Ishikawa (cell line): Measurements from ENCODE around the gene TBC1D9.

Source experiments
- CEBPB ChIP-seq: IDR thresholded peaks from 2 replicates; pipeline ENCODE4 v1.6.1; 2012
- CREB1 ChIP-seq: IDR thresholded peaks from 2 replicates; pipeline ENCODE4 v1.6.1; 2012; ENCODE audit warnings: low read depth
- EGR1 ChIP-seq: IDR thresholded peaks from 2 replicates; pipeline ENCODE4 v1.6.1; 2012
- EP300 ChIP-seq: IDR thresholded peaks from 2 replicates; pipeline ENCODE4 v1.6.1; 2012; ENCODE audit warnings: borderline replicate concordance
- FOXM1 ChIP-seq: IDR thresholded peaks from 2 replicates; pipeline ENCODE4 v1.6.1; 2012; ENCODE audit warnings: low read depth, borderline replicate concordance
- NFIC ChIP-seq: IDR thresholded peaks from 2 replicates; pipeline ENCODE4 v1.6.1; 2012
- RAD21 ChIP-seq: IDR thresholded peaks from 2 replicates; pipeline ENCODE4 v1.6.1; 2012; ENCODE audit warnings: low read depth
- TAF1 ChIP-seq: IDR thresholded peaks from 2 replicates; pipeline ENCODE4 v1.6.1; 2012; ENCODE audit warnings: low read depth, mild to moderate bottlenecking
- TCF12 ChIP-seq: IDR thresholded peaks from 2 replicates; pipeline ENCODE4 v1.6.1; 2012; ENCODE audit warnings: low read depth
- TEAD4 ChIP-seq: IDR thresholded peaks from 2 replicates; pipeline ENCODE4 v1.6.1; 2012
- YY1 ChIP-seq: IDR thresholded peaks from 2 replicates; pipeline ENCODE4 v1.6.1; 2012; ENCODE audit warnings: low read depth
- ZBTB7A ChIP-seq: IDR thresholded peaks from 2 replicates; pipeline ENCODE4 v1.6.1; 2012; ENCODE audit warnings: low read depth
- TF ChIP-seq, protein P1 (sequence below): IDR thresholded peaks from 2 replicates; pipeline ENCODE4 v1.6.1; 2012
- TF ChIP-seq, protein P2 (sequence below): IDR thresholded peaks from 2 replicates; pipeline ENCODE4 v1.6.1; 2012
- TF ChIP-seq, protein P3 (sequence below): IDR thresholded peaks from 2 replicates; pipeline ENCODE4 v1.6.1; 2012; ENCODE audit warnings: low read depth, mild to moderate bottlenecking

TBC1D9 gene

DNA sequence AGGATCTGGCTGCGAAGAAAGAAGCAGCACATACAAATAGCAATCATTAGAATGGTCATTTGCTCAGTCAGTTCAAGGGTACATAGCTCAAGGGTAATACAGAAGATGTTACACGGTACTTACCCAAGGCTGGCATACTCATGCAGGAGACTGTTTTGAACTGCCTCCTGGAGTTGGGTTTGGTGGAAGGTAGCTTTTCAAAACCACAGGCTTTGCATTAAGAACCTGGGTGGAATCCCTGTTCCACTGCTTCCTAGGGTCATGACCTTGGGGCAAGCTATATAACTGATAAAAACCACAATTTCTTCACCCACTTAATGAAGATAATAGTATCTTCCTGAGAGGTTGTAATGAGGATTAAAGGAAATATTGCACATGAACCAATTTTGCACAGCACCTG lies 36.5 kb downstream of the TBC1D9 start:
- TF ChIP-seq, protein P1, sequence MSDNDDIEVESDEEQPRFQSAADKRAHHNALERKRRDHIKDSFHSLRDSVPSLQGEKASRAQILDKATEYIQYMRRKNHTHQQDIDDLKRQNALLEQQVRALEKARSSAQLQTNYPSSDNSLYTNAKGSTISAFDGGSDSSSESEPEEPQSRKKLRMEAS, result no peak
- TF ChIP-seq TCF12 (no peak), YY1 (no peak), CREB1 (no peak)

DNA sequence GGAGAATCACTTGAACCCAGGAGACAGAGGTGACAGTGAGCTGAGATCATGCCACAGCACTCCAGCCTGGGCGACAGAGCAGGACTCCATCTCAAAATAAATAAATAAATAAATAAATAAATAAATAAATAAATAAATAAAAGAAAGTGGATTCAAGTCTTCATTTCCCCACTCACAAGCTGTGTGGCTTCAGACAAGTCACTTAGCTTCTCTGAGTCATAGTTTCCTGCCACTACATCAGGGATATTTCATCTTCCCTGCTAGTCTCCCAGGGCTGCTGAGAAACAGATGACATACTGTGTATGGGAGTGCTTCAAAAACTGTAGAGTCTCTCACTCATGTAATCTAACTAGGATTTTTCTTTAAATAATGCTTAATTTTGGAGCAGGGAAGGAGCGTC lies 37.2 kb downstream of the TBC1D9 start:
- TF ChIP-seq EGR1 (no peak), TCF12 (no peak), YY1 (no peak), TAF1 (no peak), CEBPB (no peak), ZBTB7A (no peak), EP300 (no peak)
- TF ChIP-seq, protein P2, sequence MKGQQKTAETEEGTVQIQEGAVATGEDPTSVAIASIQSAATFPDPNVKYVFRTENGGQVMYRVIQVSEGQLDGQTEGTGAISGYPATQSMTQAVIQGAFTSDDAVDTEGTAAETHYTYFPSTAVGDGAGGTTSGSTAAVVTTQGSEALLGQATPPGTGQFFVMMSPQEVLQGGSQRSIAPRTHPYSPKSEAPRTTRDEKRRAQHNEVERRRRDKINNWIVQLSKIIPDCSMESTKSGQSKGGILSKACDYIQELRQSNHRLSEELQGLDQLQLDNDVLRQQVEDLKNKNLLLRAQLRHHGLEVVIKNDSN, result no peak

DNA sequence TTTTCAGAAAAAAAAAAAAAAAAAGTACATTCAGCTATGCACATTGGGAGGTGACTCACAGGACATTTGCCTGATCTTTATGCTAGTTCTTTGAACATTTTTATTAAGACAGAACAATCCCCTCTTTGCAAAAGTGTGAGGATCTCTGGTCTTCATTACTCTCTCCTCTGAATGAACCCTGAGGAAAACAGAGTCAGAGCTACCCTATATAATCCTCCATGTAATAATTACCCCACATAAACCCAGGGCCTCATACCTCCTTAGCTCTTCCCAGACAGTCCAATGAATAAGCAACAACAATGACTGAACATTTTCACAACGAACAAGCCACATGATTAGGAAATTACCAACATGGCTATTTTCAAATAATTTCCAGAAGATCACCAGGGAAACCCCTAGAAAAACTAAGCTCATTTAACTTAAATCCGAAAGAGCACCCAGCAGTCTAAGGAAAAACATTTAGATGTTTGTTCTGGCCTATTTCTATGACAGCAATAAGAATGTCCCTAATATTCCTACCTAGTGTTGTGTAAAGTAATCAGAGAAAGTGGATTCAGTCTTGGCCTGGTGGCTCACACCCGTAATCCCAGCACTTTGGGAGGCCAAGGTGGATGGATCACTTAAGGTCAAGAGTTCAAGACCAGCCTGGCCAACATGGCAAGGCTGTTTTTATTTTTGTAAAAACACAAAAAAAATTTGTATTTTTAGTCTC lies 37.8 kb downstream of the TBC1D9 start:
- TF ChIP-seq, protein P3, sequence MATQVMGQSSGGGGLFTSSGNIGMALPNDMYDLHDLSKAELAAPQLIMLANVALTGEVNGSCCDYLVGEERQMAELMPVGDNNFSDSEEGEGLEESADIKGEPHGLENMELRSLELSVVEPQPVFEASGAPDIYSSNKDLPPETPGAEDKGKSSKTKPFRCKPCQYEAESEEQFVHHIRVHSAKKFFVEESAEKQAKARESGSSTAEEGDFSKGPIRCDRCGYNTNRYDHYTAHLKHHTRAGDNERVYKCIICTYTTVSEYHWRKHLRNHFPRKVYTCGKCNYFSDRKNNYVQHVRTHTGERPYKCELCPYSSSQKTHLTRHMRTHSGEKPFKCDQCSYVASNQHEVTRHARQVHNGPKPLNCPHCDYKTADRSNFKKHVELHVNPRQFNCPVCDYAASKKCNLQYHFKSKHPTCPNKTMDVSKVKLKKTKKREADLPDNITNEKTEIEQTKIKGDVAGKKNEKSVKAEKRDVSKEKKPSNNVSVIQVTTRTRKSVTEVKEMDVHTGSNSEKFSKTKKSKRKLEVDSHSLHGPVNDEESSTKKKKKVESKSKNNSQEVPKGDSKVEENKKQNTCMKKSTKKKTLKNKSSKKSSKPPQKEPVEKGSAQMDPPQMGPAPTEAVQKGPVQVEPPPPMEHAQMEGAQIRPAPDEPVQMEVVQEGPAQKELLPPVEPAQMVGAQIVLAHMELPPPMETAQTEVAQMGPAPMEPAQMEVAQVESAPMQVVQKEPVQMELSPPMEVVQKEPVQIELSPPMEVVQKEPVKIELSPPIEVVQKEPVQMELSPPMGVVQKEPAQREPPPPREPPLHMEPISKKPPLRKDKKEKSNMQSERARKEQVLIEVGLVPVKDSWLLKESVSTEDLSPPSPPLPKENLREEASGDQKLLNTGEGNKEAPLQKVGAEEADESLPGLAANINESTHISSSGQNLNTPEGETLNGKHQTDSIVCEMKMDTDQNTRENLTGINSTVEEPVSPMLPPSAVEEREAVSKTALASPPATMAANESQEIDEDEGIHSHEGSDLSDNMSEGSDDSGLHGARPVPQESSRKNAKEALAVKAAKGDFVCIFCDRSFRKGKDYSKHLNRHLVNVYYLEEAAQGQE, result no peak
- TF ChIP-seq RAD21, result no peak
- TF ChIP-seq NFIC, result no peak
- TF ChIP-seq, protein P1, result no peak
- TF ChIP-seq EP300, result no peak
- TF ChIP-seq, protein P2, result no peak
- no peak for TF ChIP-seq TEAD4

DNA sequence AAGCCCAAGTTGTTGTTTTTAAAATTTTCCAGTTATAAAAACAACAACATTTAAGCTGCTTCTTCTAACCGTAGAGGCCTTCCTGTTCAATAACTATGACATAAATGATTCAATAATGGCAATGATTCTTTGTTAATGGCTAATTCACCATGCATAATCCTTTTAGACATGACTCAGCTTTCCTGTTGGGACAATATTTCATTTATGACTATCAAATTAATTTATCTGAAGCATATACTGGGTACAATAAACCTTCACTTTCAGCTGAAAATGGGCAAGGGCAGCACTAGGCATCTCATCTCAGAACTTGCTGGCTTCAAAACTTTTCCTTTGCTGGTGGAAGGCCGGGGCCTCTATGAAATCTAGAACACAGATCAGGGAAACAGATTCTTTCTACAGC lies 38.9 kb downstream of the TBC1D9 start:
- no peak for TF ChIP-seq FOXM1
- TF ChIP-seq CREB1, result no peak
- TF ChIP-seq, protein P2, result no peak
- TF ChIP-seq, protein P3, result no peak
- no peak for TF ChIP-seq CEBPB
- TF ChIP-seq YY1, result no peak
- TF ChIP-seq TCF12, result no peak
- TF ChIP-seq NFIC, result no peak
- TF ChIP-seq TEAD4, result no peak
- no peak for TF ChIP-seq EP300
- no peak for TF ChIP-seq EGR1
- TF ChIP-seq, protein P1, result no peak

DNA sequence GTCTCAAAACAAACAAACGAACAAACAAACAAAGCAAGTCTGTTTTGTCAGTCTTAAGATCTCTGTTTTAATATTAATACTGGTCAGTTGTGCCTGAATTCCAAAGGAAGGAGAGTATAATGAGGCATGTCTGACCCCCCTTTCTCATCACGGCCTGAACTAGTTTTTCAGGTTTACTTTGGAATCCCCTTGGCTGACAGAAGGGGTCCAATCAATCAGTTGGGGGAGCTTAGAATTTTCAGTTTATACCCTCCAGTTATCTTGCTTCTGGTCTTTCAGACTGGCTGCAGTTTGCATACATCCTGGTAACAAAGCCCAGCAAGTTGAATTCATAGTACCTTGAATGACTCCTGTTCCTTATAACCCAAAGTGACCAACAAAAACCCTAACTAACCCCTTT lies 41.1 kb downstream of the TBC1D9 start:
- TF ChIP-seq CEBPB (no peak), RAD21 (no peak), YY1 (no peak), TEAD4 (no peak), TAF1 (no peak), CREB1 (no peak), FOXM1 (no peak), TCF12 (no peak), EP300 (no peak), NFIC (no peak), EGR1 (no peak), ZBTB7A (no peak)
- TF ChIP-seq, protein P1, result no peak
- TF ChIP-seq, protein P3, result no peak
- TF ChIP-seq, protein P2, result no peak
